GM20431 (cell line): ENCODE results near the gene TMPRSS11B.
"Not testable (repeated sequence)": the region's sequence is repeated elsewhere in the genome, so short reads cannot be mapped to it uniquely, and the experiment has no call there.

ENCODE experiments used
- in situ Hi-C: fragments of 300-500 bp; cut with MseI, MboI; formaldehyde crosslinking; loops from one replicate; pipeline ENCODE4 v1.15.0; 2020; ENCODE audit warnings: low sequenced_read_pairs; ENCODE audit not compliant: unreplicated experiment

The TMPRSS11B gene, protein sequence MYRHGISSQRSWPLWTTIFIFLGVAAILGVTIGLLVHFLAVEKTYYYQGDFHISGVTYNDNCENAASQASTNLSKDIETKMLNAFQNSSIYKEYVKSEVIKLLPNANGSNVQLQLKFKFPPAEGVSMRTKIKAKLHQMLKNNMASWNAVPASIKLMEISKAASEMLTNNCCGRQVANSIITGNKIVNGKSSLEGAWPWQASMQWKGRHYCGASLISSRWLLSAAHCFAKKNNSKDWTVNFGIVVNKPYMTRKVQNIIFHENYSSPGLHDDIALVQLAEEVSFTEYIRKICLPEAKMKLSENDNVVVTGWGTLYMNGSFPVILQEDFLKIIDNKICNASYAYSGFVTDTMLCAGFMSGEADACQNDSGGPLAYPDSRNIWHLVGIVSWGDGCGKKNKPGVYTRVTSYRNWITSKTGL

DNA sequence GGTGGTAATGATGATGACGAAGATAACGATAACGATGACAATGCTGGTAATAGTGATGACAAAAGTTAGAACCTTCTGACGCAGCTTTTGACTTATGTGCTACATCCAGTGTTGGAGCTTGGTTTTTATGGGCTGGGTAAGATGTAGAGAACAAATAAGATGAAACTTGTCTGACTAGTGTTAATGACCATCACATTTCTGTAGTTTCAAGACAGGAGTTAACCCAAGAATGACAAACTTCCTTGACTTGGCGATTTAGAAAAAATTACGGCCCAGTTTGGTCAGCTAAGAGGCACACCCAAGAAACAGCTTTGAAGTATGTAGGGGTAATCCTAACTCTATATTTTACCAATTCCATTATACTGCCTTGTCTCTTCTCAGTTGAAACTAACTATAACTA lies at the start of gene TMPRSS11B:
Gene TMPRSS11B, minus strand, starts transcription at position 101 of the 400 bp plus-strand sequence. CDS start 136 bp downstream, outside the sequence.
- in situ Hi-C loops, result no loop called here

DNA sequence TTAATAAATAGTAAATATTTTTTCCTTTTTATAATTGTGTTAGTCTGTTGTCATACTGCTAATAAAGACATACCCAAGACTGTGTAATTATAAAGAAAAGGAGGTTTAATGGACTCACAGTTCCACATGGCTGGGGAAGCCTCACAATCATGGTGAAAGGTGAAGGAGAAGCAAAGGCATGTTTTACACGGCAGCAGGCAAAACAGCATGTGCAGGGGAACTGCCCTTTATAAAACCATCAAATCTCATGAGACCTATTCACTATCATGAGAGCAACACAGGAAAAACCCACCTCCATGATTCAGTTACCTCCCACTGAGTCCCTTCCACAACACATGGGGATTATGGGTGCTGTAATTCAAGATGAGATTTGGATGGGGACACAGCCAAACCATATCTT lies 45.8 kb upstream of the TMPRSS11B start:
- in situ Hi-C loops, result no loop called here

DNA sequence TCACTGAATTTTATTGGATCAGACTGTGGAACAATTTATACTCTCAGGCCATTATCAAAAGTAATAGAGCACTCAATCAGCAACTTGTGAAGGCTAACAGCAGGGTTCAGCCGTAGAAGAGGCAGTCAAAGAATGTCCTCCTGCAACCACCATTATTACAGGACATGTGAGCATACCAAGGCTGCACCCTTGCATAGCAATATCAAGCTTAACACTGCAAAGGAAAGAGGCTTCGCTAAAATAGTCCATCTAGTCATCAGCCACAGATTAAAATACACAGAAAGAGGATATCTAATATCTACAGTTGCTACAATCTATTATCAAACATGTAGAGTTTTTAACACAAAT lies 42.9 kb upstream of the TMPRSS11B start:
- in situ Hi-C loops, result no loop called here

DNA sequence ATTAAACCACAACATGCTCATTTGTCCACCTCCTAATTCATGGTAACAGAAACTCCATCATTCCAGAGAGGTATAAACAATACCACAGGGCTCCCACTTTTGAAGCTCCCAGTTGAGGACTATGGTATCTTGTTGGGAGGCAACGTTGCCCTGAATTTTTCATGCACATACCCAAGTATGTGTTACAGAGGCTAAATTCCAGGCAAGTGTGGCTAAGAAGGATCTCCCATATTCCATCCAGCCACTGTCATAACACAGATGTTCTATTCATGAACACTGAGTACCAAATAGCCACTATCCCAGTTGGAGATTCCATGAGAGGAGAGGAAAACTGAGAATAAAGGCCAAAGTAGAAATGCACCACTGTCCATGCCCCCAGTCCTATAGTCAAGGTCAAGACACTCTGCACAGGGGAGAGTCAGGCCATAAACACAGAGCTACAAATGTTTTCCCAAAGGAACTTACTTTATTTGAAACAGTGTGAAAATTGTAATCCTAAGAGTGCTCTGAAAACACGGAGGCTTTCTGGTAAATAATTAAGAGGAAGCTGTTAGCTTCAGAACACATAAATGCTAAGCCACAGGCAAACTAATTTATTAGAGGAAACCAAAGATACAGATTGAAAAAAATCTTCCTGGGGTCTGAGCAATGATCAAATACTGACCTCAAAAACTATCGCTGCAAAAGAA lies 42.4 kb upstream of the TMPRSS11B start:
- in situ Hi-C loops, result no loop called here

DNA sequence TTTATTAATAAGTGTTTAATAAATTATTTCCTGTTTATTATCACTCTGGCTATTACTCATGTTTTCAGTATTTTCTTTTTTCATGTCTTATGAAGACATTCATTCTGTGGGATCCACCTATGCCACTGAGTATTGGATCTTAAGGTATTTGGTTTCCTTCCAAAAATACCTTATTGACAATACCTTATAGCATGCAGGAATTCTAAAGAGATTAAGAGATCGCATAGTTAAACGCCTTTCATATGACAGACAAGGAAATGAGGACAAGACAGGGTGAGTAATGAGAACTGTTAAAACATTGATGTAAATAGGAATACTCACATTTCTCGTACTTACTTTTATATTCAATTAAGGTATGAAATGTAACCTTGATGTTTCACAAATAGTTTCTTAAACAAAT lies 38.2 kb upstream of the TMPRSS11B start:
- in situ Hi-C loops, result no loop called here

DNA sequence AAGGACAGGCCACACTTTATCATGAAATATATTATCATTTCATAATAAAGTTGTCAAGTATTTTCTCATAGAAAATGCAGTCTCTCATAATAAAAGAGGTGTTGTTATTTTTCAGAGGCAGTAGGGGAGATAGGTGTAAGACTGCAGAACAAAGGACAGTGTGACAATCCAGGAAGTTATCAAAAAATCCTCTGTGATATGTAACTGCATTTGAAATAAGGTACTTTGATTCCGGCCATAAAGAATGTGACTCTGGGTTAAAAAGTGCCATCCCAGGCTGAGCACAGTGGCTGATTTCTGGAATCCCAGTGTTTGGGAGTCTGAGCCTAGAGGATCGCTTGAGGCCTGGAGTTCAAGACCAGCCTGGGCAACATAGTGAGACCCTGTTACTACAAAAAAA lies 37.6 kb upstream of the TMPRSS11B start:
- in situ Hi-C loops, result no loop called here

DNA sequence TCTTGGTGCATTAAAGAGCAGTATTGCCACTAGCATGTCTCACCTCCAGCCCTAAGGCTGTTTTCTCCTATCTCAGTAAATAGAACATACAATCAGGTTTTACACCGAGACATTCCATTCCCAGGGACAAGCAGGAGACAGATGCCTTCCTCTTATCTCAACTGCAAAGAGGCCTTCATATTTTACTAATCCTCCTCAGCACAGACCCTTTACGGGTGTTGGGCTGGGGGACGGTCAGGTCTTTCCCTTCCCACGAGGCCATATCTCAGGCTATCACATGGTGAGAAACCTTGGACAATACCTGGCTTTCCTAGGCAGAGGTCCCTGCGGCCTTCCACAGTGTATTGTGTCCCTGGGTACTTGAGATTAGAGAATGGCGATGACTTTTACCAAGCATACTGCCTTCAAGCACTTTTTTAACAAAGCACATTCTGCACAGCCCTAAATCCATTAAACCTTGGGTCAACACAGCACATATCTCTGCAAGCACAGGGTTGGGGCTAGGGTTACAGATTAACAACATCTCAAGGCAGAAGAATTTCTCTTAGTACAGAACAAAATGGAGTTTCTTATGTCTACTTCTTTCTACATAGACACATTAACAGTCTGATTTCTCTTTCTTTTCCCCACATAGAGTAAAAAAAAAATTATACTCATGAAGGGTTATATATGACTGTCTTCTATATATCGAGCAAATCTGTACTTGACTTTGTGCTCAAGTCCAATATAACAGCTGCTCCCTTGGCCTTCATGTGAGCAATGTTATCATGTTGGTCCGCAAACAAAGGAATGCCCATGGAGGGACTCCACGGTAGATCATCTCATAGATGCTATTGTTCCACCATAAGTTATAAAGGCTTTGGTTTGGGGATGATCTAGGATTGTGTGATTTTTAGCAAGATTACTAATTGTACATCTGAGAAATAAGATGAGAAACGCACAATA lies 36.6 kb upstream of the TMPRSS11B start:
- in situ Hi-C loops, result not testable (repeated sequence)

DNA sequence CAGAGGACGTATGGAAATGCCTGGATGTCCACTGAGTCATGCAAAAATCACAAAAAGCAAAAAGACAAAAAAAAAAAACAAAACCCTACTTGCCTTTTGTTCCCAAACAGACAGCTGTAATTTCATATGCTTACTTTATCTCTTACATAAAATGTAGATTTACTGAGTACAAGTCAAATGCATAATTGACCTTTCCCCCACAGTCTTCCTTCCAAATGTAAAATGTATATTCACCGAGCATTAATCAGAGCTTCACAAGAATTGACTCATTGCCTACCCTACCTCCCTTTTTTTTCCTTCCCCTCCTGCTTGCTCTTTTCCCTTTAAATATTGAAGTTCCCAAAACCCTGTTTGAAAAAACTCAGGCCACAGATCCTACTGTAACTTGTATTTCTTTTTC lies 32.5 kb upstream of the TMPRSS11B start:
- in situ Hi-C loops, result loop anchor here (10.0 kb wide), 1 partner anchor 97 kb away; no protein-coding TSS in a partner anchor

DNA sequence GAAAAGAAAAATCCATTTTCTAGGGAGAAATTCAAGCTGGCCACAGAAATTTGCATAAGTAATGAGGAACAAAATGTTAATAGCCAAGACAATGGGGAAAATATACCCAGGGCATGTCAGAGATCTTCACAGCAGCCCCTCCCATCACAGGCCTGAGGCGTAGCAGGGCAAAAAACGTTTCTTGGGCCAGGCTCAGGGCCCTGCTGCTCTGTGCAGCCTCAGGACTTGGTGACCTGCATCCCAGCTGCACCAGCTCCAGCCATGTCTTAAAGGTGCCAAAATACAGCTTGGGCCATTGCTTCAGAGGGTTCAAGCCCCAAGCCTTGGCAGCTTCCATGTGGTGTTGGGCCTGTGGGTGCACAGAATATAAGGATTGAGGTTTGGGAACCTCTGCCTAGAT lies 32.1 kb upstream of the TMPRSS11B start:
- in situ Hi-C loops, result loop anchor here (10.0 kb wide), 1 partner anchor 97 kb away; no protein-coding TSS in a partner anchor

DNA sequence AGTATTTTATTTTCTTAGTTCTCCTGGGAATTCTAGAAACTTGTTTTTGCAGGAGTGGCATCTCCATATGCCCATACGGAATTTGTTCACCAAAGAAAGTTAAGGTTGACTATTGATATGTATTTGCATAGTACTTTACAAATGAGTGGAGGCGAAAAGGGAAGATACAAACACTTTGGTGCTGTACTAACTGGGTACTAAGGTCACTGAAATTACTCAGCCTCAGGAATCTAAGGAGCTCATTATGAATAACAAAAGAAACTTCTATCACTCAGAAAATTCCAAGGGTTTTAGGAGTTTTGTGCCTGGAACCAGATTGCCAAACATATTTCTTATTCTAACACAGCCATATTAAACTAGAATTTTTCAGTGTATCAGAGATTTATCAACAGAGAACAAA lies 27.4 kb upstream of the TMPRSS11B start:
- in situ Hi-C loops, result loop anchor here (10.0 kb wide), 1 partner anchor 102 kb away; no protein-coding TSS in a partner anchor

DNA sequence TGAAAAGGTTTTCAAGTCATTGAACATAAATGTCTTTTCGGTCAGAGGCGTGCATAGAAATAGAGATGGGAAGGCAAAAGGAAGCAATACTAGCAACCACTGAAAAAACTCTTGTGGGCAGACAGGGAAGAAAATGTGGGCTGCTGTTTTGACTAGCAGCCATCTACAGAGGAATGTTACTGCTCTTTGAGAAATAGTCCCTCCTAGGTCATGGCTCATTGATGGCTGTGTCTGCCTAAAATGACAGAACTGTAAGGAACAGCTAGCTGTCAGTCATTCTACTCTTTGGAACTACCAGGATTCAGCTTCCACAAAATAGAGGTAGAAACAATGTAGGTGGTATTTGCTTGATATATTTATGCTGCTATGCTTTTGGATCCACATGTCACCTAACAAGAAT lies 26.9 kb upstream of the TMPRSS11B start:
- in situ Hi-C loops, result loop anchor here (10.0 kb wide), 1 partner anchor 102 kb away; no protein-coding TSS in a partner anchor

DNA sequence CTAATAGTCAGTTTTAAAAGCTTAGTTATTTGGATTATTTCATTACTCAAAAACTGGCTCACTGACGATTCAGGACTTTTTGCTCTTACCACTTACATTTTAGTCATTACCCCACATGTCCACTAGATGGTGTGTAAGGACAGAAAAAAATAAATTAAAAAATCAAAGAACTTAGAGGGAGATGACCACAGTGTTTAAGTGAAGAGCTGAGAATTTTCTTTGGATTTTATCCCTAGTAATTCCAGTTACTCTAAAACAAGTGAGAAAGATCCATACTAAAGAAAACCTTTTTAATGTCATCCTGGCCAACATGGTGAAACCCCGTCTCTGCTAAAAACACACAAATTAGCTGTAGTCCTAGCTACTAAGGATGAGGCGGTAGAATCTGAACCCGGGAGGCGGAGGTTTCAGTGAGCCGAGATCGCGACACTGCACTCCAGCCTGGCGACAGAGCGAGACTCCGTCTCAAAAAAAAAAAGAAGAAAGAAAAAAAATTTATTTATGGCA lies 26.4 kb upstream of the TMPRSS11B start:
- in situ Hi-C loops, result loop anchor here (10.0 kb wide), 1 partner anchor 103 kb away; no protein-coding TSS in a partner anchor

DNA sequence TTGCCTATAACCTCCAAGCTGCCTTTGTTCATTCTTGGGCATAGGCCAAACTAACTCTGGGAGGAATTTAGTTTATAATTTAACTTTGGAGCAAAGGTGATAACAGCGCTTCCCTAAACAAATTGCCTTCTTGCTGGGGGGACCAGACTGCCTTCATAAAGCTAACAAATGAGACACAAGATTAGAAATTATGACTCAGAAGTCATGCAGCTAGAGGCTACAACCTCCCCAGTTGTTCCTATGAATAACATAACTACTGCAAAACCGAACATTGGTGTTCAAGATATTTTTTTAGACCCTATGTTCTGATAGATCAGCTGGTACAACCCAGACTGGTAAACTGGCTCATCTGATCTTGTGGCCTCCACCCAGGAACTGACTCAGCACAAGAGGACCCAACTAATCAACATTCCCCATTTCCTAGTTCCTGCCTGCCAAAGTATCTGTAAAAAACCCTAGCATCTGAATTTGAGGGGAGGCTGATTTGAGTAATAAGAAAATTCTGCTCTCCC lies 22.0 kb upstream of the TMPRSS11B start:
- in situ Hi-C loops, result no loop called here

DNA sequence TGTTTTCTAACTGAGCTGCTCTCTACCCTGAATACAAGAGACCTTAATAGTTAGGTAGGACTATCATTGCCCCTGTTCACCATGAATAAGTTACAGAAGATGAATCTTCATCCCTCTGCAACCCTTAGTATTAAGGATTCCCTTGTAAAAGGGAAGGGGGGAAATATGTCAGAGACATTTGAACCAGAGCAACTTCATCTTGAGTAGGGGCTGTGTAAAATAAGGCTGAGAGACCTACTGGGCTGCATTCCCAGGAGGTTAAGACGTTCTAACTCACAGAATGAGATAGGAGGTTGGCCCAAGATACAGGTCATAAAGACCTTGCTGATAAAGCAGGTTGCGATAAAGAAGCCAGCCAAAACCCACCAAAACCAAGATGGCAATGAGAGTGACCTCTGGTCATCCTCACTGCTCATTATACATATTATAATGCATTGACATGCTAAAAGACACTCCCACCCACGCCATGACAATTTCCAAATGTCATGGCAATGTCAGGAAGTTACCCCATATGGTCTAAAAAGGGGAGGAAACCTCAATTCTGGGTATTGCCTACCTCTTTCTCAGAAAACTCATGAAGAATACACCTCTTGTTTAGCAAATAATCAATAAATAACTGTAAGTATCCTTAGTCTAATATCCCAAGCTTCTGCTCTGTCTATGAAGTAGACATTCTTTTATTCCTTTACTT lies 19.5 kb upstream of the TMPRSS11B start:
- in situ Hi-C loops, result no loop called here

DNA sequence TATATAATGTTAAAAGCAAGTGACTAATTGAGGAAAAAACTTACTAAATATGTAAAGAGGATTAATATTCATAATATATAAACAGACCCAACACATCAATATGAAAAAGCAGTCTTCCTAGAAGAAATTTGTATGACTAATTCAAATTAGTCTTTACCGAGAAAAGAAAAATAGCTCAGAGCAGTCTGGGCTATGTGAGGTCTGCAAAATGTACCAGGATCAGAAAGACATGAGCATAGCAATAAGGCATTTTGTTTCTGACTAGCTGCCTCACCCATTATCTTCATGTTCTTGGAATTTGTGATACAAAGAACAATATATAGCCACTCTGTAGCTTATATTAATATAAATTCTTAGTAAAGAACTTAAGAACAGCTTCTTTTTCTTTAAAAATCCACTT lies 13.7 kb upstream of the TMPRSS11B start:
- in situ Hi-C loops, result no loop called here

DNA sequence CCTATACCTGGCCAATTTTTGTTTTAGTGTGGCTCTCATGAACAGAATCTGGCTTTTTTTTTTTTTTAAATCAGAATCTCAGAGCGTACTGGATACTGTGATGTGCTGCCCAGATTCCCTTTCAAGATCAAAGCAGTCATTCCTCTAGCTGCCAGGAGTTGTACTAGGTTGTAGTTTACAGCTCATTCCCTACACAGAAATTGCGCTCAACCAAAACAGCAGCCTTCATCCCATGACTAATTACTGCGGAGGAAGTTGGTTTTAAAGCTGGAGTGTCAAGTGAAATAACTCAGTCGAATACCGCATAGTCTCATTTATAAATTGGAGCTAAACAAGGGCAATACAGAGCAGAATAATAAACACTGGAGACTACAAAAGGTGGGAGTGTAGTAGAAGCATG lies 12.2 kb upstream of the TMPRSS11B start:
- in situ Hi-C loops, result no loop called here

DNA sequence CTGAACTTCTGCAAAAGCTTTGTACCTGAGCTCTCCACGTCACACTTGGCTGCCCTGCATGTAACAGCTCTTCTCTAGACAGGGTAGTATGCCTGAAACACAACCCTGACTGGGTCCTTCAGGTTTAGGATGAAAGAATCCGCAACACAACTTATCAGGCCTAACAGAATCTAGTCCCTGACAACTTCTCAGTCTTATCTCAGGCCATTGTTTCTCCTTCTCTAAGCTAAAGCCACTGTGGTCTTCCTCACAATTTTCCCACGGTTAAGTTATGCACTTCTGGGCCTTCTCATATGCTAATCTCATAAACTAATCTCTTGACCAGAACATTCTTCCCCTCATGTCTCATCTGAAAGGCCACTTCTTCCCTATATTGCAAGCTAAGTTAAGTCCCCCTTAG lies 10.8 kb upstream of the TMPRSS11B start:
- in situ Hi-C loops, result no loop called here

DNA sequence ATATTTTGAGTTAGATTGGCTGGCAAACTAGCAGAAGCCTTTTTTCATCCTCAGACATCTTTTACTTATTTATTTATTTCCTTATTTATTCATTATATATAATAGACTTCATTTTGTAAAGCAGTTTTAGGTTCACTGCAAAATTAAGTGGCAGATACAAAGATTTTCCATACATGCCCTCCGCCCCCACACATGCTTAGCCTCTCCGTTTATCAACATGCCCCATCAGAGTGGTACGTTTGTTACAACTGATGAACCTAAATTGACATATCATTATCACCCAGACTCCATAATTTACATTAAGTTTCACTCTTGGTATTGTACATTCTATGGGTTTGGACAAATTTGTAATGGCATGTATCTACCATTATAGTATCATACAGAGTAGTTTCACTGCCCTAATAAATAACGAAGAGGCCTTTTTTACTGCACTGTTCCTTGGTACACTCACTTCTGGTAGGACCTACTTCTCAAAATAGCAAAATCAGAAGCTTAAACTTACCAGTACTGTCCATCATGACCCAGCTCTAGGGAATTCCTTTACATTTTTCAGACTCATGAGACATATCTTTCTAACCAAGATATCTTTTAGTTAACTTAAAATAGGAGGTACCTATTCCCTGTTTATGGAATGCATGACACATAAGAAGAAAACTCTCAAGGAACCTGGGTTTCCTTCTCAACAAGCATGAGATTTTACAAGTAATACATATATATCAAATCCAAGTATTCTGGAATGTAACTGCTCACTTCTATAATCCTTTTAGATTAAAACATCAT lies 4.8 kb upstream of the TMPRSS11B start:
- in situ Hi-C loops, result no loop called here
